Frontal cortex (tissue), 4 donors: ENCODE data around the gene NRBP1. TPM values are rescaled to one million over a fixed set of nuclear protein-coding genes. Genes with fewer than 3 reads are reported as not detected.
A peak's percentile ranks its signal among the peaks of the same experiment; 100 is the strongest.
"Not testable (repeated sequence)": the region's sequence is repeated elsewhere in the genome, so short reads cannot be mapped to it uniquely, and the experiment has no call there.

ENCODE experiments used
- DNase-seq, 2 donors: peaks; one replicate each; pipeline ENCODE4 v3.0.0; 2012; ENCODE audit warnings: low spot score in 2 of 2
- FAIRE-seq: peaks from 2 replicates; lab custom pipeline; 2012; peaks lifted over from hg19 to GRCh38; lab: Jason Lieb, UNC
- total RNA-seq: library from RNA; depleted of rRNA; stranded (reverse); fragments of >200 nt; gene quantifications from one replicate; pipeline ENCODE4 v1.2.3, GENCODE V29; 2014
- donor health status: control.
- donor health status: control.
- donor health status: control.

Gene NRBP1
- total RNA-seq, 1 donor from 2014 or later, result 68.9 TPM

DNA sequence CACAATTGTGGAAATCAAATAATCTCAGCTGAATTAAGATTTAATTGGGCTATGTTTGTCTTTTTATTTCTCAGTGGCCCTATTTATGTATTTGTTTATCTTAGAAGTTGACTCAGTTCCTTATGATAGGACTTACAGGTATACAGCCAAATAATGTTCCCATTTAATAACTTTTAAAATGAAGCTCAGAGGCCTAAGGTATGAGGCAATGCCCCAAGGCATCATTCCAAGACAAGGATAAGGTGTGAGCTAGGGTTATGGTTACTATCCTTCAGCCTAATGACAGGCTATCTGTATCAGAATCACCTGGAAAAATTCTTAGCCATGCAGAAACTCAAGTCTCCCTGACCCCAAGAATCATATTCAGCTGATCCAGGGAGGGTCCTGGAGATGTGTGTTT lies 7.4 kb upstream of the NRBP1 start:
- FAIRE-seq, result no peak
- DNase-seq, result no peak

DNA sequence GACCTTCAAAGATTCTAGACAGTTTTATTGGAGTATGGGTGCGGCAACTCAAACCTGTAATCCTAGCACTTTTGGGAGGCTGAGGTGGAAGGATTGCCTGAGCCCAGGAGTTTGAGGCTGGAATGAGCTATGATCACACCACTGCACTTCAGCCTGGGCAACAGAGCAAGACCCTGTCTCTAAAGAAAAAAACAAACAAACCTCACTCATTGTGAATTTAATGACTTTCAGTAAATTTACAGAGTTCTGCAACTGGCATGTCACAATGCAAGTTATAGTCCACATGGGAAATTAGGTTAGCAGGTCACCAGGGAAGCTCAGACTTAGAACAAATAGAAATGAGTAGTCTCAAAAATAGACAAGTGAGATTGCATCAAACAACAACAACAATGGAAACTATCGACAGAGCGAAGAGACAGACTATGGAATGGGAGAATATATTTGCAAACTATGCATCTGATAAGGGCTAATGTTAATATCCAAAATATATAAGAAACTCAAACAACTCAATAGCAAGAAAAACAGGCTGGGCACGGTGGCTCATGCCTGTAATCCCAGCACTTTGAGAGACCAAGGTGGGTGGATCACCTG lies 6.7 kb upstream of the NRBP1 start:
- FAIRE-seq (no peak), DNase-seq (no peak)

DNA sequence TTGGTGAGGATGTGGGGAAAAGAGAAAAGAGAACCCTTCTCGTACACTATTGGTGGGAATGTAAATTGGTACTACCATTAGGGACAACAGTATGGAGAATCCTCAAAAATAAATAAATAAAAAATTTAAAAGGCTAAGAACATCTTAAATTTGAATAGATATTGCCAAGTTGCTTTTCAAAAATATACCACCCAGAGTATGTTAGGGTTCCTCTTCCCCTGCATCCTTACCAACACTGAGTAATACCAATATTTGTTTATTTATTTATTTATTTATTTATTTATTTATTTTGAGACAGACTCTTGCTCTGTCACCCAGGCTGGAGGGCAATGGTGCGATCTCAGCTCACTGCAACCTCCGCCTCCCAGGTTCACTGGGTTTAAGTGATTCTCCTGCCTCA lies 5.5 kb upstream of the NRBP1 start:
- DNase-seq (no peak), FAIRE-seq (no peak)

DNA sequence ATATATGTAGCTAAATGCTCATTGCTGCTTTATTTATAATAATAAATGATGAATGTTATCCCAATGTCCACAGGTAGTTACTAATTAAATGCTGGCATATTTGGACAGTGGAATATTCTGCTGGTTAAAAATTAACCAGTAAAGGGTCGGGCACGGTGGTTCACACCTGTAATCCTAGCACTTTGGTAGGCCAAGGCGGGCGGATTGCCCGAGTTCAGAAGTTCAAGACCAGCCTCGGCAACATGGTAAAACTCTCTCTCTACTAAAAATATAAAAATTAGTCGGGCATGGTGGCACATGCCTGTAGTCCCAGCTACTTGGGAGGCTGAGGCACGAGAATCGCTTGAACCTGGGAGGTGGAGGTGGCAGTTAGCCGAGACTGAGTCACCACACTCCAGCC lies 3.4 kb upstream of the NRBP1 start:
- not testable (repeated sequence) for FAIRE-seq, DNase-seq

DNA sequence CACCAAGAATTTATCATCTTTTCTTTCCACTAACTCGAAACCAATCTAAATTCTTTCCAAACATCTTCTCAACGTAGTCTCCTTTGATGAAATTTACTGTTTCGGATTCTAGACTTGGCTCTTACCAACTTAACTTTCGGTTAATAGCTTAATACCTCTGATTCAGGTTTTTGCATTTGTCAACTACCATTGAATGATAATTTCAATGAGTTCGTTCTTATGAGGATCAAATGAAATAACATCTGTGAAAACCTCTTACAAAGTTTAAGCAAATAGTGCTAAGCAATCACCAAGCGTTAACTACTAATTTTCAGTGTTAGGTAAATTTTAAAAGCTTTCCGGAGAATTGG lies 593 bp upstream of the NRBP1 start:
- no peak for FAIRE-seq

DNA sequence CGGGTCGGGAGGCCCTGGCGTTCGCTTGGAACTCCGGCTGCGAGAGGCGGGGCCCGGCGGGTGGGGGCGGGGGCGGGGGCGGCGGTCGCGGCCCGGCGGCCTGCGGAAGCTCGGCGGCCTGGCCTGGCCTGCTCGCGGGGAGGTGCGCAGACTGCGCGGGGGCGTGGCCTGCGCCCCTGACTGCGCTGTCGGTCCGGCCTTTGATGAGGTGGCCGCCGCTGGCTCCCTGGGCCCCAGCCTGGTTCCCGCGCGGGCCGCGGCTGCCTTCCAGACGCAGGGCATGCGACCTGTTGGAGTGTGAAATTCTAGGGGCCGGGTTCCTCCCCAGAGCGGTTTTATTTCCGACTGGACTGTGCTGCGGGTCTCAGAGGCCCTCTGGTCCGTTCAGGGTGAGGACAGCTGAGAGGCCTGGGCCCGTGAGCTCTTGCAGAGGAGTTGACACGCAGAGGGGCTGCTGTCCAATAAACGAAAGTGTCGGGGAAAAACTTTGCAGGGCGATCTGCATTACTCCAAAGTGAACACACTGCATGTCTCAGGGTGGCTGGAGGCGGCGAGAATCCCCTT lies 629 bp downstream of the NRBP1 start:
- DNase-seq, result peak; percentile 82 to 83
- no peak for FAIRE-seq

More for the DNA sequence above, 593 bp upstream of the NRBP1 start:
- no peak for DNase-seq

DNA sequence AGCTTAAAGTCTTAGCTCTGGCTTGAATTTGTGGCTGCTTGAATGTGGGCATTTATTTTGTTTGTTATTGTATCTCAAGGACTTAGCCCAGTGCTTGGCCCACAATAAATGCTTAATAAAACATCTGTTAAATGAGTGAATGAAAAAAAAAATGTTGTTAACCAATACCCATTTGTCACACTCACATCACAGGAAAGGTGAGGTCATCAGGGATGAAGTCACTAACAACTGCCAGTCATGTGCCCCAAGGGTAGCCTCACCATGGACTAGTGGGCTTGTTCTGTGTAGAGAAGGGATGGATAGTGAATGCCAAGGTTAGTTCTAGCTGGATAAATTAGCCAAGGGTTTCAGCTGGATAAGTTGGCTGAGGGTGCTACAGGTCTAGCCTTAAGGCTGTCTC lies 3.0 kb downstream of the NRBP1 start:
- DNase-seq, result no peak
- no peak for FAIRE-seq

DNA sequence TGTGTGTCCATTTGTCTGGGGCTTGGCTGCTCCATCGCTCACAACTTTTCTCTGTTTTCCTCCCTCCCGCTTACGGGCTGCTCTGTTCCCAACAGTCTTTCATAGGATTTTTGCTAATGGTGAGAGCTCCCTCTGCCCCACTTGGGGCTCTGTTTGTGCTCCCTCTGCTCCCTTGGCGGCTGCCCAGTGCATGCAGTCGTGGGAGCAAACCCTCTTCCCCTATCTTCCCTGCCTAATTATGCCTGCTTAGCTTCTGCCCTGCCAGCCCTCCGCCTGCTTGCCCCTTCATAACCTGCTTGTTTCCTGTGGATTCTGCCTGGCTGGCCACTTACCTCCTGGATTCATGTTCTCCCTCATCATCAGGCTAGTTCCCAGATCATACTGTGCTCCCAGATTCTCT lies 7.2 kb downstream of the NRBP1 start:
- no peak for FAIRE-seq
- DNase-seq, result no peak

DNA sequence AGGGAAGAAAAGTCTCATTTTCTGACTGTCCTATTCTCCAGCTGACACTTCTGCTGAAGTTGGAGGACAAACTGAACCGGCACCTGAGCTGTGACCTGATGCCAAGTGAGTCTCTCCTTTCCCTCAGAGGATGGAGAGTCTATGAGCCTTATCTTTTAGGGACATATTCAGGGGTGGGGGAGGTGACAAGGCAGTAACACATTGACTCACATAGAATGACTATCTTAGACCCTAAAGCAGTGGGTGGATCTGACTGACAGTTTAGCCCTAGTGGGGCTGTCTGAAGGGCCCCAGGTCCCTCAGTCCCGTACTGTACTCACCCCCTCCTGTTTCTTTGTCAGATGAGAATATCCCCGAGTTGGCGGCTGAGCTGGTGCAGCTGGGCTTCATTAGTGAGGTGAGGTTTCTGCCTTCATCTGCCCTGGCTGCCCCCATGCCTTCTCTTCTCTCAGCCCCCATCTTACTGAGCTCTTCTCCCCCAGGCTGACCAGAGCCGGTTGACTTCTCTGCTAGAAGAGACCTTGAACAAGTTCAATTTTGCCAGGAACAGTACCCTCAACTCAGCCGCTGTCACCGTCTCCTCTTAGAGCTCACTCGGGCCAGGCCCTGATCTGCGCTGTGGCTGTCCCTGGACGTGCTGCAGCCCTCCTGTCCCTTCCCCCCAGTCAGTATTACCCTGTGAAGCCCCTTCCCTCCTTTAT lies 12.9 kb downstream of the NRBP1 start:
- DNase-seq (no peak), FAIRE-seq (no peak)

DNA sequence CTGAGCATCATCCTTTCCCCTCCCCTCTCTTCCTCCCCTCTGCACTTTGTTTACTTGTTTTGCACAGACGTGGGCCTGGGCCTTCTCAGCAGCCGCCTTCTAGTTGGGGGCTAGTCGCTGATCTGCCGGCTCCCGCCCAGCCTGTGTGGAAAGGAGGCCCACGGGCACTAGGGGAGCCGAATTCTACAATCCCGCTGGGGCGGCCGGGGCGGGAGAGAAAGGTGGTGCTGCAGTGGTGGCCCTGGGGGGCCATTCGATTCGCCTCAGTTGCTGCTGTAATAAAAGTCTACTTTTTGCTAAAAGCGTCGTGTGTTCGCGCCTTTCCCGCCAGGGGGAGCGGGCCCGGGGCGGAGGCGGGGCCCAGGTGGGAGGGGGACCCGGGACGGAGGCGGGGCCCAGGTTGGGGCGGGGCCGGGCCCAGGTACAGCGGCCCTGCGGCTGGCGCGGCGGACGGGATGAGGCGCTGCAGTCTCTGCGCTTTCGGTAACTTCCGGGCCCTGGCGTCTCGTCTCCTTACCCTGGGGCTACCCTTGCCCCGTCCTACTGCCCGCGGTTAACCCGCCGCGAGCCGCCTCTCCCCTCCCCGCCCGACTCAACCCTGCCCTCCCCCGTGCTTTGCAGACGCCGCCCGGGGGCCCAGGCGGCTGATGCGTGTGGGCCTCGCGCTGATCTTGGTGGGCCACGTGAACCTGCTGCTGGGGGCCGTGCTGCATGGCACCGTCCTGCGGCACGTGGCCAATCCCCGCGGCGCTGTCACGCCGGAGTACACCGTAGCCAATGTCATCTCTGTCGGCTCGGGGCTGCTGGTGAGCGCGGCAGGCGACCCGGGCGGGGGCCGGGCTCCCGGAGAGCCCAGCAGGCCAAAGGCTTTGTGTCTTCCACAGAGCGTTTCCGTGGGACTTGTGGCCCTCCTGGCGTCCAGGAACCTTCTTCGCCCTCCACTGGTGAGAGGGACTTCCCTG lies 13.8 kb downstream of the NRBP1 start, which contains the start of gene KRTCAP3:
KRTCAP3 (plus strand) TSS at position 424 of the 962 bp plus-strand sequence; CDS start at position 456, 32 bp downstream.
- DNase-seq, result no peak

DNA sequence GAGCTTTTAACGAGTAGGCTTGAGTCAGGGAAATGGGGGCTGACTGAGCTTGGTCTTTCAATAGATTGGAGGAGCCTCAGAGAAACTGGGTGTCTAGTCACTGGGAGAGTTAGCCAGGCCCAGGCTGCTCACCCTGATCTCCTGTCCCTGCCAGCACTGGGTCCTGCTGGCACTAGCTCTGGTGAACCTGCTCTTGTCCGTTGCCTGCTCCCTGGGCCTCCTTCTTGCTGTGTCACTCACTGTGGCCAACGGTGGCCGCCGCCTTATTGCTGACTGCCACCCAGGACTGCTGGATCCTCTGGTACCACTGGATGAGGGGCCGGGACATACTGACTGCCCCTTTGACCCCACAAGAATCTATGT lies 14.5 kb downstream of the NRBP1 start:
- no peak for FAIRE-seq
- DNase-seq, result no peak

More for the DNA sequence above, 13.8 kb downstream of the NRBP1 start, which contains the start of gene KRTCAP3:
- no peak for FAIRE-seq

DNA sequence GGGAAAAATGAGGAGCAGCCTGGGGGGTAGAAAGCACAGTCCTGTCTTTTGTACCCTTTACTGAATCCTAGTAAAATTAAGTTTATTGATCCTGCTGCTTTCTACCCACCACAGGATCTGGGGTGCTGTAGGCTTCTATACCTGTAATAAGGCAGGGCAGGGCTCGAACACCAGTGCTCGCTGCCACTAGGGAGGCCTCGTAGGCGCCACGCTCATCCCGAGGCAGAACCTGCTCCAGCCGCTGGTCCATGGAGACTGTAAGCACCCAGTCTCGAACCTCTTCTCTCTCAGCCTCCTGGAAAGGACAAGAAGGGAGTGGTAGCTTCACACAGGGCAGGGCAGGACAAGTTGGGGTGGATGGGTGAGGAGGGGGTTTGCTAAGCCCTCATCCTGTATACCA lies 16.7 kb downstream of the NRBP1 start:
- FAIRE-seq, result no peak

DNA sequence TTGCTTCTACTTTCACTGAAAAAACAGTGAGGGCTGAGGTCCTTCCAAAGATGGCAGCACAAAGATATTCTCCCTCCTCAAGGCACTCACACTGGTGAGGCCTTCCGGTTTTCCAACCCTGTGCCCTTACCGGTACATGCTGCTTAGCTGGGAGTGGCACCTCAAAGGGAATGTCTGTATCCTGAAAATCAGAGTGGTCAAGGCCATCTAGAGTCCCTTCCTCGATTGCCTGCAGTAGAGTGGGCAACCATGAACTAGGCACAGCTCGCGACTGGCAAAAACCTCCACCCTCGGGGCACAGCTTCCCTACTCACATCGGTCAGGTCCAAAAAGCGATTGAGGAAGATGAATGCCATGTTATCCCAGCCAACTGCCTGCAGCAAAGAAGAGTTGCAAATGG lies 17.2 kb downstream of the NRBP1 start:
- no peak for DNase-seq
- FAIRE-seq, result no peak

More for the DNA sequence above, 16.7 kb downstream of the NRBP1 start:
- DNase-seq, result no peak

DNA sequence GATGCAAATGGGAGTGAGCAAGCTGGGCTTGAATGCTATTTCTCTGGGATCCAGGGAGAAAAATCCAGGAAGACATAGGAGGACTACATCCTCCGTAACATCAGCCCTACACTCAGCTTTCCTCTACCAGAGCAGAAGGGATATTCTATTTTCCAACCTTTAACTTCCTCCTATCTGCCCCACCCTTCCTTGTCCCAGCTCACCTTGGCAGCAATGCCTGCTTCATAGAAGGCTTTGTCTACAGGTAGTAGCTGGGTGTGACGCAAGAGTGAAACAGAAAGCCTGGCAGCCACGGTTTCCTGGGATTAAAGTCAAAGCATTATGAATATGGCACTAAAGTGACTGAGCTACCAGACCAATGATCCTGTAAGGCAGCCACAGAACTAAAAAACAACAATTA lies 17.6 kb downstream of the NRBP1 start:
- DNase-seq, result no peak
- FAIRE-seq, result no peak

DNA sequence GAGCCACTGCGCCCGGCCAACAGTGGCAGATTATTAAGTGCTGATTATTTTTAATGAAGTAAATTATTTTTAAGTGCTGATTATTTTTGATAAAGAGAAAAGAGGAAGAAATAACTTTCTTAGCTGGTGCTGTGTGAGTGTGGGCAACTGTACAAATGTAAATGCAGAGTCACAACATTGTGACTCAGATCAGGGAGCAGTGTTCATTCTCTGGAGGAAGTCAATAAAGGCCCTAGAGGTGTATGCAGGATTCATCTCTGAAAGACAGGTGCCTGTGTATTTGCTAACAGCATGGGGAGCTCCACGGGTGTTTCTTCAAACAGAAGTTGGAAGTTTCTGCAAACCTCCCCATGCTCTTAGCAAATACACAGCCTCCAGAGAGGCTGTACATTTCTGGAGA lies 19.9 kb downstream of the NRBP1 start:
- FAIRE-seq (no peak), DNase-seq (no peak)

DNA sequence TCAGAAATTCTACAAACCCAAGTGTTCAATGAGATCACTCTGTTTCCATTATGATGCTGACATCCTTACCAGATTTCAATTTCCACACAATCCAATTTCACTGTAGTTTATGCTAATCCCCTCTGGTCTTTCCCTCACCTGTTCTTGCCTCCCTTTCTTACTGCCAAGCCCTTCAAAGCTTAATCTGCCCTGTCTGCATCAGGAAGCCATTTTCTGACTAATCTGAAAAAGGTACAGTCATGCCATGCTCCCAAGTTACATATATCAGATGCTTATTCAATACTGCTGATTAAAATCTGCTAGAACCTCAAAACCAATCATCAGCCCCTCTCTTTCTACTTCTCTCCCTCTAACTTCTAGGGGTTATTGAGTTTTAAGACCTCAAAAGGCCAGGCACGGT lies 22.7 kb downstream of the NRBP1 start:
- FAIRE-seq (no peak), DNase-seq (no peak)

DNA sequence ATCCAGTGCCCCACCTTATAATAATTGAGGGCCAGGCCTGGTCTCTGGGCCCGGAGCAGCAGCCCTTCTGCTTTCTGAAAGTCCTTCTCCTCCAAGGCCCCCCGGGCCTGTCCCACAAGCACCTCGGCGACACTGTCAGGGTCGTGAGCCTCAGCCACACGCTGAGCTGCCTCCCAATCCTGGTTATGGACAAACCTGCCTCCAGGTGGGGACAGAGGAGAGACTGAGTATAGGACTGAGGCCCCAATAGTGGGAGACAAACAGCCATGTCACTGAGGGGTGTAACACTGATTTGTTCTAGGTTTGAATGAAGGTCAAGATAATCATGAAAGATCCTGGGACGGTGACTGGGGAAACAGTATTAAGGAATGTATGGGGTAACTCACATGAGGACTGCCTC lies 25.5 kb downstream of the NRBP1 start:
- DNase-seq (no peak), FAIRE-seq (no peak)

DNA sequence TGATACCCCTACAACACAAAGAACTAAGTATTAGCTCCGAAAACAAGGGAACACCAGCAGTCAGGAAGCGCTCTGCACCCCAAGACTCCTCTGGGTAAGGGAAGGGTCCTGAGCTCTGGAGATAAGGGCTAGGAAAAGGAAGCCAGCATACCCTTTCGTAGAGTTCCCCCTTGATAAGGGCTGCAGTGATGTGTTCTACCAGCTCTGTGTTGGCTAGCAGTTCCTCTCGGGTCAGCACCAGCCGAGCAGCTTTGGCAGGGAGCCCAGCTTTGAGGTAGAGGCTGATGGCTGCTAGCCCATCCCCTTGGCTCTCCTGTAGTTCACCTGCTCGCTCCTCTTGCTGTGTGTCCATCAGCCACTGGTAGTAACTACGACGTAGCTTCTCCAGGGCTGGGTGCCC lies 32.7 kb downstream of the NRBP1 start:
- DNase-seq (no peak), FAIRE-seq (no peak)

DNA sequence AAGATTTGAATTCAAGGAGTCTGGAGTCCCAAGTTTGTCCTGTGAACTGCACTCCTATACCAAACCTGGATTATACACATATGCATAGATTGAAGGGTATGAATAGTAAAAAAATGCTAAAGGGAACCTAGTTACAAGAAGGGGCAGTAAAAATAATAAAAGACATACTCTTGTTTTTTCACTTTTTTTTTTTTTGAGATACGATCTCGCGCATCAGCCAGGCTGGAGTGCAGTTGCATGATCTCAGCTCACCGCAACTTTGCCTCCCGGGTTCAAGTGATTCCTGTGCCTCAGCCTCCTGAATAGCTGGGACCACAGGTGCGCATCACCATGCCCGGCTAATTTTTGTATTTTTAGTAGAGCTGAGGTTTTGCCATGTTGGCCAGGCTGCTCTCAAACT lies 36.0 kb downstream of the NRBP1 start:
- no peak for FAIRE-seq

DNA sequence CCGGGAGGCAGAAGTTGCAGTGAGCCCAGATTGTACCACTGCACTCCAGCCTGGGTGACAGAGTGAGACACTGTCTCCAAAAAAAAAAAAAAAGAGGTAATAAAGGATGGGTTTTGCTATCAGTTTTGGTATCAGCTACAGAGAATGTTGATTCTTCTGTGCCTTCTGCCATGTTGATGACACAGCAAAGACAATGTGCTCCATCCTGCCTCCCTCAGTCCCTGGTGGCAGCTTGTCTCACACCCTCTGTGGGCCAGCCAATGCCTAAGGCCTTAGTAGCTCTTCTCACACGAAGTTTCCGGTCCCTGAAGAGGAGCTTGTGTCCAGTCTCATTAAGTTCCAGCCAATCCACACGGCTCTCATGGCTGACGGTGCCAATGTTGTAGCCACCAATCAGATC lies 43.5 kb downstream of the NRBP1 start:
- no peak for FAIRE-seq
- no peak for DNase-seq

More for the DNA sequence above, 36.0 kb downstream of the NRBP1 start:
- no peak for DNase-seq
